HG02642 (cell line): ENCODE measurements around the gene STARD13.

Experiments
- ATAC-seq: cut with Tn5 transposase; IDR thresholded peaks from one replicate; pipeline ENCODE4 v1.9.1; 2021; ENCODE audit warnings: mild to moderate bottlenecking; ENCODE audit not compliant: unreplicated experiment, poor library complexity

STARD13 gene

DNA sequence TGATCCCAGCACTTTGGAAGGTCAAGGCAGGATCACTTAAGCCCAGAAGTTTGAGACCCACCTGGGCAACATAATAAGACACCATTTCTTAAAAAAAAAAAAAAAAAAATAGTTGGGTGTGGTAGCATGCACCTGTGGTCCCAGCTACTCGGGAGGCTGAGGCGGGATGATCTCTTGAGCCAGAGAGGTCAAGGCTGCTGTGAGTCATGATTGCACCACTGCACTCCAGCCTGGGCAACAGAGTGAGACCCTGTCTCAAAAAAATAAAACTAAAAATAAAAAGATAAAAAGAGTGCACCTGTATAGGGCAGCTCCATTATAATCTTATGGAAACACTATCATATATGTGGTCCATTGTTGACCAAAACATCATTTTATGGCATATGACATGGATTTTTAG is 25.5 kb upstream of the STARD13 start:
- no peak for ATAC-seq

DNA sequence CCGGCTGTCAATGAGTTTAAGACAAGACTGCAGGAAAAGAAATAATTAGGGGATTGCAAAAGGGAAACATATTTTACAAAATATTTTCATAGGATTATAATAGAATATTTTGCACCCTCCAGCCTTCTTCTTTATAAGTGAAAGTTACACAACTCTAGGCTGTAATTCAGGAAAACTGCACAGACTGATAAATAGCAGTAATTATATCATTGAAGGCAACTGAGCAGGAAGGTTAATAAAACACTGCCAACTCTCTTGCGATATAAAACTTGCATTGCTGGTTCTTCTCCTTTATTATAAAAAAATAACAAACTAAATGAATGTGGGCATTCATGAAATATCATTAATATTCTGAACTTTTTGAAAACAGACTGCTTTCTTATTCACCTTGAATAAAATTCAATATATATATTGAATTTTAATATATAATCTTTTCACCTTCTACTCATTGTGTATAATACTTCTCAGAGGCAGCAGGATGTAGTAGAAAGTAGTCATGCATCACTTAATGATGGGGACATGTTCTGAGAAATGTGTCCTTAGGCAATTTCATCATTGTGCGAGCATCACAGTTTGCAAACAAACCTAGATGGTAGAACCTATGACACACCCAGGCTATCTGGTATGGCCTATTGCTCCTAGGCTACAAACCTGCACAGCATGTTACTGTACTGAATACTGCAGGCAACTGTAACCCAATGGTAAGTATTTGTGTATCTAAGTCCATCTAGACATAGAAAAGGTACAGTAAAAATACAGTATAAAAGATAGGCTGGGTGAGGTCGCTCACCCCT is 24.9 kb upstream of the STARD13 start:
- no peak for ATAC-seq

GRCh38 chr13:33308863-33309262 is 23.3 kb upstream of the STARD13 start:
- no peak for ATAC-seq

DNA sequence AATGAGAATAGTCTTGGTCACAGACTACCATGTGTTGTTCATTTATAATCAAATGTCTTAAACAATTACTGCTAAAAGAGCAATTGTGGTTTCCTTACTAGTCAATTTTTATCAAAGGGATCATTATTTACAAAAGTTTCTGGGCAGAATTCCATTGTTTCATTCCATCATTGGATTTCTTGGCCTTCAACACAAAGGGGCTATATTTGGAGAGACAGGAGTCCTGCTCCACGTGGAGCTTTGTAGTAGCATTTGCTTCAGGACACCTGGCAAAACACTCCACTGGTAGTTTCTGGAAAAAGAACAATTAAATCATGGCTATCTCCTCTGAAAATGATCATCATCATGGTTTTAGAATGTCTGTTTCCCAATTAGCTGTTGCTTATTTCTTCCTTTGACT is 22.3 kb upstream of the STARD13 start:
- ATAC-seq = no peak

GRCh38 chr13:33303855-33304597 is 18.5 kb upstream of the STARD13 start:
- ATAC-seq = no peak

DNA sequence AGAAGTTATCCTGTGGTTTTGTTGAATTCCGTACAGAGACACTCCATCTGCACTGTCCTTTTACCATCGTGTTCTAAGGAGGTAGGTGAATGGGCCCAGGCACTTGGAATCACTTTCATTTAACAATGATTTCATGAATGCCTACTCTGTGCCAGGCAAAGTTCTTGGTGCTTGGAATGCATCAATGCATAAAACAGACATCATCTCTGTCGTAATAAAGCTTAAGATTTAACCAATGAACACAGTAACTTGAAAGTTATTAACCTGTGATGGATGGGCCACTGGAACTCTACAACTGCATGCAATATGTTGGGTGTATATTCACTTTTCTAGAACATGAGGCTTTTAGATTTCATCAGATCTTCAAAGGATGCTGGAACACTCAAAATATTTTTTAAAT is 14.1 kb upstream of the STARD13 start:
- ATAC-seq = no peak

DNA sequence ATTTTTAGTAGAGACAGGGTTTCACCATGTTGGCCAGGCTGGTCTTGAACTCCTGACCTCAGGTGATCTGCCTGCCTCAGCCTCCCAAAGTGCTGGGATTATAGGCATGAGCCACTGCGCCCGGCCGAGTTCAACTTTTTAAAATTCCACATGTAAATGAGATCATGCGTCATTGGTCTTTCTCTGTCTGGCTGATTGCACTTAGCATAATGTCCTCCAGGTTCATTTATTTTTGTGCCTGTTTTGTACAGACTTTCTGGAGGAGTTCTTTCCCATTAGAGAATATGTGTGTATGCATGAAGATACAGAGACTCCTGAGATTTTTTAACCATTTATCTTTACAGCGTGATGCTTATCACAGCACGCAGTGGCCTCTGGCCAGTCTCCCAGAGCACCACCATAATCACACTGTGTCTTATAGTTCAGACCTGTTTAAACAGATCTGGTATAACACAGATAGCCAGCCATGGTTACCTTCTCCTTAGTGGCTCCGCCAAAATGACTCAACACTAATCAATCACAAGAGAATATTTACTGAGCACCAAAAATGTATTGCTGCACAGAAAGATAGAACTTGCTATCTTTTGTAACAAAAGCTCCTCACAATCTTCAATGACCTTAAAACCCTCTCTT is 11.4 kb upstream of the STARD13 start:
- ATAC-seq = no peak

DNA sequence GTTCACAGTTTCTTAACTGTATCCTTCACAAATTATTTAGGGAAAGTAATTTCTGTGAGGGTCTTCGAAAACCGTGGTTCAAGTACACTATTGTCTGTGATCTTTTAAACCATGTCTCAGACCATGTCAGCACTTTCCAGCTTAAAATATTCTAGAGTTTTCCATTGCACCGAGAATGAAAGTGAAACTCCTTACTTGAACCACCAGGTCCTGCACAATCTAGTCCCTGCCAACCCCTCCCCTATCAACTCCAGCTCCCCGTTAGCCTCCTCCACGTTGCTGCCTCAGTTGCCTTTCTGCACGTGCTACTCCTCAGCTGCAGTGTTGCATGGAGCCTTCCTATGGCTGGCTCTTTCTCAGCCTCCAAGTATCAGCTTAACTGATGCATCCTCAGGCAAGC is 7.2 kb upstream of the STARD13 start:
- no peak for ATAC-seq

DNA sequence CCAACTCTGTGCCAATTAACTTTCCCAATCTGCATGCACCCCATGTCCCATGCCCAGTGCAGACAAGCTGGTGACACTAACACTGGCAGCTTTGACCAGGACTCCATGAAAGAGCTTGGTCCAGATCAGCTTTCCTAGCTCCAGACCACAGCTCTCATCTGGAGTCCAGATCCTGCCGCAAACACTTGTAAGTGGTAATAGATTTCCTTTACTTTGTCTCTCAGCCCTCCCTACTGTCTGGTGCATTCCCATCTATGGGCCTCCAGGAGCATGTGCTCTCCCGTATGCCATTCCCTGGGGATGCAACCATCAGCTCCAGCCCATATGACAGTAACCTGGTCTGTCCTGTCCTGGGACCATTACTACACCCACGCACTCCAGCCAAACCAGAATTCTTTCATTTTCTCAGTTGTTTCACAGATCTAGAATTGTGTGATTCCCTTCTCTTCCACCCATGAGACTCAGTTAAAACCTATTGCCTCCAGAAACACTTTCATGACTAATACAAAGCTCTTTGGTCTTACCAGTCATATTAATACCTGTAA is 4.9 kb upstream of the STARD13 start:
- no peak for ATAC-seq

GRCh38 chr13:33289966-33290365 is 4.4 kb upstream of the STARD13 start:
- ATAC-seq = no peak

GRCh38 chr13:33287142-33287882 is 1.8 kb upstream of the STARD13 start:
- ATAC-seq = no peak

- ATAC-seq = no peak
These were observed 573 bp upstream of the STARD13 start for GRCh38 chr13:33286128-33286527.

DNA sequence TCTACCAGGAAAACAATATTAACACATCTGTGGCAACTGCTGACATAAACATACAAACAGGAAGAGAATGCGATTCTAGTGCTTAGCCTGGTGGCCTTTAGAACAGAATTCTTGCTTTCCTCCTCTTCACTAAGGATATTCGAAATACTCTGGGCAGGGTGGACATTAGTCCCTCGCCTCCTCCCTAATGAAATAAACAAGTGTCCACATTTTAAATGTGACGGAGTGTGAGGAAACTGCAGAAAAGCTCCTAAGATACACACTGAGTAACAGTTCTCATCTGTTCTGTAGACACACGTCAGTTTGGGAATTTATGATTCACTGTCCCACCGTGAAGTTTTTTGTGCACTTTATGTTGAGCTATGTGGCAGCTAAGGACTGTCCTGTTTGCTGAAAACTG is 639 bp downstream of the STARD13 start:
- ATAC-seq = peak; percentile 30

DNA sequence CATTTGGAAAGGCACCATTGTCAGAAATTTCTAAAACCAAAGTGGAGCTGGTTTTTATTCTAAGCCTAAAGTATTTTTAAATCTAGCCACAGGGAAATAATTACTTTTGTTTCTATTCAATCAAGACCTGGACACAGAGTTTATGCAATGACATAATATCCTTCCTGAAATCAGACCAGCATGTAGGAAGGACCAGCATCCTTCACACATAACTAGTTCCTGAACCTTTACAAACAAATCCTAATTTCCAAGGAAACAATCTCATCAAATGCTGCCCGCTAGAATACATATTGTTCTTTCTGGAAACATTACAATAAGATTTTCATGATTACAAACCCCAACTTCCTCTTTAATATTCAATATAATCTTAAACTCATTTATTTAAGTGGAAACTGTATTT is 1.5 kb downstream of the STARD13 start:
- no peak for ATAC-seq

GRCh38 chr13:33283195-33283911 is 2.2 kb downstream of the STARD13 start:
- ATAC-seq = no peak

DNA sequence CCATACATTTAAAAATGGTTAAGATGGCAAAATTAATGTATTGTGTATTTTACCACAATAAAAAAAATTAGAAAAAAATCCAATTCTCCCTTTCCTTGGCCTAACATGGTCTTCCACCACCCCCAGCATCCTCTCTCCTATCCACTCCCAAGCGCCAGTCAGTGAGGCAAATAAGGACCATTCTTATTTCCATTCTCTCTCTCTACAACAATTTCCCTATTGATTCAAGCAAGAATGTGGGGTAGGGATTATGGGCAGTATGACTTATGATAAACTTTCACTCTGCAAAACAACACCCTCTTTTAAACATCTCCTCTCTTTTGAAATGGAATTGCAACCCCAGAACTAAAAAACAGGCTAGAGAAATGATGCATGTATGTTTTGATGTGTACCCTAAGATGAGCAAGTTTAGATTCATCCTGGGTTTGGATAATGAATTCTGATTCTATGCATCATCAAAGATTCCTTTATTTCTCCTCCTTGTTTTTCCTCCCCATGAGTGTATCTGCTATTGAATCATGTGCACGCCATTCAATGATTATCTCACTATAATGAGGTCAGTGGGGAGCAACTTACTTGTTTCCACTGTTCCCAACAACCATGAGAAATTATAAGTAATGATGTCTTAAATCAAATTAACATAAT is 3.5 kb downstream of the STARD13 start:
- no peak for ATAC-seq

GRCh38 chr13:33280923-33281322 is 4.6 kb downstream of the STARD13 start:
- ATAC-seq = no peak

- no peak for ATAC-seq
These were observed 5.2 kb downstream of the STARD13 start for GRCh38 chr13:33280279-33280905.
